OCI-LY7 (cell line): ENCODE results near the gene UGT1A7. TPM values are rescaled to one million over a fixed set of nuclear protein-coding genes. Genes with fewer than 3 reads are reported as not detected.

Experiments
- BruUV-seq: library from RNA; stranded (reverse); fragments of 400-500 nt; replicated peaks from 2 replicates; lab custom pipeline; 2021; lab: Mats Ljungman, UMichigan
- CTCF ChIA-PET: fragments of 300-600 bp; sonication (Branson Sonifier 250); formaldehyde crosslinking; loops from one replicate; lab custom pipeline; 2022; ENCODE audit warnings: antibody characterized with exemption; ENCODE audit not compliant: unreplicated experiment; lab: Charles Lee
- POLR2A ChIA-PET: fragments of 300-600 bp; sonication (Branson Sonifier 250); formaldehyde crosslinking; loops from one replicate; lab custom pipeline; 2022; ENCODE audit warnings: antibody characterized with exemption; lab: Charles Lee
- DNase-seq: peaks from one replicate; pipeline ENCODE4 v3.0.0-alpha.2; 2015; ENCODE audit warnings: low spot score
- H2AFZ ChIP-seq: fragments of 200-600 bp; sonication (generic), shearing (Covaris generic); 2 replicates; pipeline ENCODE4 v1.6.1; 2014; ENCODE audit warnings: mild to moderate bottlenecking, antibody characterized with exemption, low read length, moderate library complexity
- H3K27ac ChIP-seq: fragments of 200-600 bp; sonication (generic); 2 replicates; pipeline ENCODE4 v1.5.1; 2014; ENCODE audit warnings: mixed run types, low read depth, mild to moderate bottlenecking, moderate library complexity, low read length, inconsistent platforms; ENCODE audit not compliant: poor library complexity, severe bottlenecking
- H3K36me3 ChIP-seq: fragments of 200-600 bp; sonication (generic); 2 replicates; pipeline ENCODE4 v1.6.1; 2014; ENCODE audit warnings: mild to moderate bottlenecking, antibody characterized with exemption, low read length, moderate library complexity, mixed read lengths; ENCODE audit not compliant: insufficient read depth
- H3K4me1 ChIP-seq: fragments of 200-600 bp; sonication (generic); 2 replicates; pipeline ENCODE4 v1.5.1; 2014; ENCODE audit warnings: mild to moderate bottlenecking, low read length; ENCODE audit not compliant: insufficient read depth, poor library complexity, severe bottlenecking
- H3K4me2 ChIP-seq: fragments of 200-600 bp; sonication (generic); 2 replicates; pipeline ENCODE4 v1.6.1; 2014; ENCODE audit warnings: mild to moderate bottlenecking, low read length
- H3K4me3 ChIP-seq: fragments of 200-600 bp; sonication (generic); 2 replicates; pipeline ENCODE4 v1.5.1; 2014; ENCODE audit warnings: mild to moderate bottlenecking, low read depth, low read length; ENCODE audit not compliant: poor library complexity, severe bottlenecking
- H3K79me2 ChIP-seq: fragments of 200-600 bp; sonication (generic); 2 replicates; pipeline ENCODE4 v1.6.1; 2016; ENCODE audit warnings: low read depth, mild to moderate bottlenecking, low read length, moderate library complexity, mixed read lengths; ENCODE audit not compliant: insufficient read depth
- H3K9me2 ChIP-seq: fragments of 200-600 bp; sonication (generic); 2 replicates; pipeline ENCODE4 v1.6.1; 2016; ENCODE audit warnings: mild to moderate bottlenecking, low read length, mixed read lengths; ENCODE audit not compliant: insufficient read depth
- H3K9me3 ChIP-seq: fragments of 200-600 bp; sonication (generic); 2 replicates; pipeline ENCODE4 v1.6.1; 2014; ENCODE audit warnings: mild to moderate bottlenecking, mixed run types, low read length, mixed read lengths
- H4K20me1 ChIP-seq: fragments of 200-600 bp; sonication (generic); 2 replicates; pipeline ENCODE4 v1.6.1; 2014; ENCODE audit warnings: mild to moderate bottlenecking, antibody characterized with exemption, low read length, moderate library complexity, mixed read lengths; ENCODE audit not compliant: insufficient read depth
- EZH2phosphoT487 ChIP-seq: fragments of 200-600 bp; sonication (generic); IDR thresholded peaks from 2 replicates; pipeline ENCODE4 v1.6.1; 2018; ENCODE audit warnings: low read depth, borderline replicate concordance, mild to moderate bottlenecking, mixed run types, antibody characterized with exemption, low read length, moderate library complexity, mixed read lengths
- intact Hi-C: fragments of 100-400 bp; cut with micrococcal nuclease; formaldehyde crosslinking; loops from one replicate; pipeline ENCODE4 v1.10.0; 2022; ENCODE audit not compliant: unreplicated experiment
- total RNA-seq, 2 experiments: library from RNA; depleted of rRNA in 1 of 2; stranded (reverse); fragments of >200 nt in 1 of 2; shearing (Covaris generic) in 1 of 2; gene quantifications; 2 replicates each; pipeline ENCODE4 v1.2.3, GENCODE V29; 2014 to 2022
- TF ChIP-seq, protein P1 (sequence below): fragments of 200-600 bp; sonication (generic); conservative IDR thresholded peaks from 2 replicates; pipeline ENCODE4 v1.5.1; 2014; ENCODE audit warnings: mild to moderate bottlenecking, antibody characterized with exemption, low read length, moderate library complexity, mixed read lengths

Gene UGT1A7
- total RNA-seq, 2 experiments from 2014 or later, result not detected

DNA sequence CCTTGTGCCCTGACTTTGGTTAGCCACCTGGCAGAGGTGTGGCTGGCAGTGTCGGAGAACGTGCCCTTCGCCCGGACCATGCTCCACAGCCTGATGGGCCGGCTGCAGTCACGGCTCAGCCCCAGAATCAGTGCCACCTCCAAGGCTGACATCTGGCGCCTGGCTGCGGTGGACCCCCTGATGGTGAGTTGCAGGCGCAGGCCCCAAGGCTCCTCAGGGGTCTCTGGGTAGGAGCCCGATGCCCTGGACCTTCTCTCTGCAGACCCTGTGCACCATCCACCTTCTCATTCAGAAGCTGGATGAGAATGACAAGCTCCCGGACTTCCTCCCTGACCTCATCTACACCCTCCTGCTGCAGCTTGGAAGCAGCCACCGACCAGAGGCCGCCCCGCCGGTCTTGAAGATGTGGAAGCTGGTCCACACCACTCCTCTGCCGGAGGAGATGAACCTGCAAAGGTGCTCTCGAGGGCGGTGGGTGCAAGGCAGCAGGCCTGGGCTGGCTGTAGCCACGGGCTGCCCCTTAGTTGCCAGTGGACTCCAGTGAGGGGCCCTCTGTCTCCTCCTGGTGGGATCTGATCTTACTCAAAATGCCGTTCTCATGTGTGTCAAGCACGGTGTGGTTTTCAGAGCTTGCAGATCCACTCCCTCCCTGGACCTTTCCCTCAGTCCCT is 140.5 kb downstream of the UGT1A7 start:
- H3K27ac ChIP-seq, result no peak overlapping the region
- no peaks in the 10 kb centered on the region for H3K9me2 ChIP-seq
- POLR2A ChIA-PET, result no interaction called here
- H4K20me1 ChIP-seq, result no peaks in the 10 kb centered on the region
- H3K36me3 ChIP-seq, result no peaks in the 10 kb centered on the region
- DNase-seq, result no peak
- TF ChIP-seq EZH2phosphoT487, result no peak
- TF ChIP-seq, protein P1, sequence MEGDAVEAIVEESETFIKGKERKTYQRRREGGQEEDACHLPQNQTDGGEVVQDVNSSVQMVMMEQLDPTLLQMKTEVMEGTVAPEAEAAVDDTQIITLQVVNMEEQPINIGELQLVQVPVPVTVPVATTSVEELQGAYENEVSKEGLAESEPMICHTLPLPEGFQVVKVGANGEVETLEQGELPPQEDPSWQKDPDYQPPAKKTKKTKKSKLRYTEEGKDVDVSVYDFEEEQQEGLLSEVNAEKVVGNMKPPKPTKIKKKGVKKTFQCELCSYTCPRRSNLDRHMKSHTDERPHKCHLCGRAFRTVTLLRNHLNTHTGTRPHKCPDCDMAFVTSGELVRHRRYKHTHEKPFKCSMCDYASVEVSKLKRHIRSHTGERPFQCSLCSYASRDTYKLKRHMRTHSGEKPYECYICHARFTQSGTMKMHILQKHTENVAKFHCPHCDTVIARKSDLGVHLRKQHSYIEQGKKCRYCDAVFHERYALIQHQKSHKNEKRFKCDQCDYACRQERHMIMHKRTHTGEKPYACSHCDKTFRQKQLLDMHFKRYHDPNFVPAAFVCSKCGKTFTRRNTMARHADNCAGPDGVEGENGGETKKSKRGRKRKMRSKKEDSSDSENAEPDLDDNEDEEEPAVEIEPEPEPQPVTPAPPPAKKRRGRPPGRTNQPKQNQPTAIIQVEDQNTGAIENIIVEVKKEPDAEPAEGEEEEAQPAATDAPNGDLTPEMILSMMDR, result no peak
- CTCF ChIA-PET, result no interaction called here
- H3K4me2 ChIP-seq, result no peak overlapping the region
- no peak overlapping the region for H2AFZ ChIP-seq
- no TSS peak for BruUV-seq
- no peaks in the 10 kb centered on the region for H3K9me3 ChIP-seq
- no peaks in the 10 kb centered on the region for H3K4me1 ChIP-seq
- no peaks in the 10 kb centered on the region for H3K79me2 ChIP-seq
- H3K4me3 ChIP-seq, result no peak overlapping the region
- intact Hi-C loops, result no loop called here

Other genes starting within 250 kb of the UGT1A7 start
- 1.2 and 1.7 TPM in 2 replicates for gene USP40, start 115.1 kb upstream of the UGT1A7 start, total RNA-seq (2014; rRNA removed; shearing (Covaris generic))
- 0.51 and 1.7 TPM in 2 replicates for gene USP40, start 115.1 kb upstream of the UGT1A7 start, total RNA-seq (2022)
- not detected in 2 replicates for gene UGT1A8, start 64.3 kb upstream of the UGT1A7 start, total RNA-seq (2014; rRNA removed; shearing (Covaris generic))
- not detected in 2 replicates for gene UGT1A8, start 64.3 kb upstream of the UGT1A7 start, total RNA-seq (2022)
- not detected in 2 replicates for gene UGT1A10, start 45.5 kb upstream of the UGT1A7 start, total RNA-seq (2014; rRNA removed; shearing (Covaris generic))
- not detected in 2 replicates for gene UGT1A10, start 45.5 kb upstream of the UGT1A7 start, total RNA-seq (2022)
- gene UGT1A9, start 10.0 kb upstream of the UGT1A7 start, total RNA-seq (2014; rRNA removed; shearing (Covaris generic)), result not detected in 2 replicates
- not detected in 2 replicates for gene UGT1A9, start 10.0 kb upstream of the UGT1A7 start, total RNA-seq (2022)
- gene UGT1A6, start 11.0 kb downstream of the UGT1A7 start, total RNA-seq (2014; rRNA removed; shearing (Covaris generic)), result not detected in 2 replicates
- not detected in 2 replicates for gene UGT1A6, start 11.0 kb downstream of the UGT1A7 start, total RNA-seq (2022)
- not detected in 2 replicates for gene UGT1A5, start 31.0 kb downstream of the UGT1A7 start, total RNA-seq (2014; rRNA removed; shearing (Covaris generic))
- gene UGT1A5, start 31.0 kb downstream of the UGT1A7 start, total RNA-seq (2022), result not detected in 2 replicates
- not detected in 2 replicates for gene UGT1A4, start 36.8 kb downstream of the UGT1A7 start, total RNA-seq (2014; rRNA removed; shearing (Covaris generic))
- not detected in 2 replicates for gene UGT1A4, start 36.8 kb downstream of the UGT1A7 start, total RNA-seq (2022)
- not detected in 2 replicates for gene UGT1A3, start 47.1 kb downstream of the UGT1A7 start, total RNA-seq (2014; rRNA removed; shearing (Covaris generic))
- gene UGT1A3, start 47.1 kb downstream of the UGT1A7 start, total RNA-seq (2022), result not detected in 2 replicates
- not detected in 2 replicates for gene UGT1A1, start 78.4 kb downstream of the UGT1A7 start, total RNA-seq (2014; rRNA removed; shearing (Covaris generic))
- gene UGT1A1, start 78.4 kb downstream of the UGT1A7 start, total RNA-seq (2022), result not detected in 2 replicates
- not detected in 2 replicates for gene MROH2A, start 96.4 kb downstream of the UGT1A7 start, total RNA-seq (2014; rRNA removed; shearing (Covaris generic))
- not detected in 2 replicates for gene MROH2A, start 96.4 kb downstream of the UGT1A7 start, total RNA-seq (2022)
- 79.9 and 94.3 TPM in 2 replicates for gene HJURP, start 172.6 kb downstream of the UGT1A7 start, total RNA-seq (2014; rRNA removed; shearing (Covaris generic))
- gene HJURP, start 172.6 kb downstream of the UGT1A7 start, total RNA-seq (2022), result 122 and 135 TPM in 2 replicates
- gene TRPM8, start 235.5 kb downstream of the UGT1A7 start, total RNA-seq (2014; rRNA removed; shearing (Covaris generic)), result not detected in 2 replicates
- not detected in 2 replicates for gene TRPM8, start 235.5 kb downstream of the UGT1A7 start, total RNA-seq (2022)